DMS 273 treated with DMSO at 0.1 percent for 48 hours (cell line): ENCODE data around the gene NOXA1.
"Not testable (repeated sequence)": the region's sequence is repeated elsewhere in the genome, so short reads cannot be mapped to it uniquely, and the experiment has no call there.

Experiments
- DNase-seq: peaks from one replicate; lab custom pipeline; 2025; lab: John Stamatoyannopoulos, UW

Gene NOXA1

GRCh38 chr9:137439158-137439714 lies 16.0 kb downstream of the NOXA1 start:
- DNase-seq: no peak

DNA sequence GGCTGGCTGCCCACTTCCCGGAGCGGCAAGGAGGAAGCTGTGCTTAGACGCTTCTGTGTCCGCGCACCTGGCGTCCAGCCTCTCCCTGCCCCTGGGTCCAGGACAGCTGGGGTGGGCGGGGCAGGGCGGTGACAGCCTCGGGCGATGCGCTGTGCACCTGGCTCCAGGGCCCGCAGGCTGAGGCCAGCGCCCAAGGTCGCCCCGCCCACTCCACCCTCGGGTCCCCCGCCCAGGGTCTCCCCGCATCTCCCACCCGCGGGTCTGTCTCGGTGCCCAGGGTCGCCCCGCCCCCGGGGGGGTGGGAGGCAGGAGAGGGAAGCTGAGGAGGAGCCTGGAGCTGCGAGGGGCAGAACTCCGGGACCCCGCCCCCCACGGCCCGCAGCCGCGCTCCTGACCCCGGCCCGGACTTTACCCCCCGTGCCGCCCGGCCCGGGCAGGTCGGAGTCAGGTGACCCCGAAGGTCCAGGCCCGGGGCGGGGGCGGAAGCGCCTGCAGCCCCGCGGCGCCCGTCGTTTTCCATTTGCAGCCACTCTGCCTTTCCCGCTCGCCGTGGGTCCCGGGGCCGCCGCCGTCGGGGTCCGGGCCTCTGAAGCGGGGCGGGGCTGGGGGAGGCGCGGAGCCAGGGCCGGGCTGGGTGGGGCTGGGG lies 18.2 kb downstream of the NOXA1 start, which contains the start of gene ENTPD8:
Gene ENTPD8 (minus strand): TSS at position 69 of the 646 bp plus-strand sequence. CDS start 3,072 bp downstream, outside the sequence.
- DNase-seq: no peak

DNA sequence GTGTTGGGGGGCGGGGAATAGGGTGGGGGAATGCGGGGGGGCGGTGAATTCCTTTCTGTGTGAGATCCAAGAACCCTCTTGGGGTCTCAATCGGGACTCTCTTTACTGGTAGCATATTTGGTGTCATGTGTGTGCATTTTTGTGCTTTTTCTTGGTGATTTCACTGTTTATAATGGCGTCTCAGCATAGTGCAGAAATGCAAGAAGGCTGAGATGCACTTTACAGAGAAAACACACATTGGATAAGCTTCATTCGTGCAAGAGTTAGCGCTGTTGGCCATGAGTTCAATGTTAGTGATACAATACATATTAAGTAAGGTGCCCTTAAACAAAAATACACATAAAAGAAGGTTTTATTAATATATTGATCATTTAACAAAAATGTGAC lies 18.7 kb downstream of the NOXA1 start:
- DNase-seq: no peak

DNA sequence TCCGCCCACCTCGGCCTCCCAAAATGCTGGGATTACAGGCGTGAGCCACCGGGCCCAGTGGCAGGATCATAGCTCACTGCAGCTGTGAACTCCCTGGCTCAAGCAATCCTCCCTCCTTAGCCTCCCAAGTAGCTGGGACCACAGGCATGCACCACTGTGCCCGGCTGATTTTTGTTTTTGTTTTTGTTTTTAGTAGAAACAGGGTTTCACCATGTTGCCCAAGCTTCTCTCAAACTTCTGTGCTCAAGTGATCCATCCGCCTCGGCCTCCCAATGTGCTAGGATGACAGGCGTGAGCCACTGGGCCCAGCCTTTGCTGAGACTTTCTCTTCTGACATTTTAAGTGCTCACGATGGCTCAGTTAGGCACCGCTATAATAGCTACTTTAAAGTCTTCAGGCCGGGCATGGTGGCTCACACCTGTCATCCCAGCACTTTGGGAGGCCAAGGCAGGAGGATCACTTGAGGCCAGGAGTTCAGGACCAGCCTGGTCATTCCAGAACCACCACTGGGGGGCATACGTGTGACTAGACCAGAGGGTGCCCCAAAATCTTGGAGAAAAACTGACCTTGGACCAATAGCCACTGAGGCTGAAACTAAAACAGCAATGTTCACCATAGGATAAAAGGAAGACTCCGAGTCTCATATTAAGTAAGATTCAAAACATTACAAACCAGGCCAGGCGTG lies 21.1 kb downstream of the NOXA1 start:
- DNase-seq: no peak

DNA sequence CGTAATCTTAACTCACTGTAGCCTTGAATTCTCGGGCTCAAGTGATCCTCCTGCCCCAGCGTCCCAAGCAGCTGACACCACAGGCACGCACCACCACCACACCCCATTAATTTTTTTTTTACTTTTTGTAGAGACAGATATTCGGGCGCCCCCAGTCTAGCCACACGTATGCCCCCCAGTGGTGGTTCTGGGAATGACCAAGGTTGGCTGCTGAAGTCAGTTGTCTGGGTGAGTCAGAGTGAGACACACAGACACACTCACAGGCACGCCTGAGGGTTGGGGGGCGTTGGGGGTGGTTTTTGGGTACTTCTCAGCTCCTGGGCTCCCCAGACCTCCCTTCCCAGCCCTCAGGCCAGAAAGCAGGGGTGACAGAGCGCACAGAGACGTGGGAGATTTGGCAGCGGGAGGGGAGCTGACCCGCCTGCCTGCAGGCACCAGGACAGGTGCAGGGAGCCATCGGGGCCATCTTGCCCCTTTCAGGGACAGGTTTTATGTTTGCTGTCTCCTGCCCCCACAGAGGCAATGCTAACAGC lies 22.1 kb downstream of the NOXA1 start:
- no peak for DNase-seq

DNA sequence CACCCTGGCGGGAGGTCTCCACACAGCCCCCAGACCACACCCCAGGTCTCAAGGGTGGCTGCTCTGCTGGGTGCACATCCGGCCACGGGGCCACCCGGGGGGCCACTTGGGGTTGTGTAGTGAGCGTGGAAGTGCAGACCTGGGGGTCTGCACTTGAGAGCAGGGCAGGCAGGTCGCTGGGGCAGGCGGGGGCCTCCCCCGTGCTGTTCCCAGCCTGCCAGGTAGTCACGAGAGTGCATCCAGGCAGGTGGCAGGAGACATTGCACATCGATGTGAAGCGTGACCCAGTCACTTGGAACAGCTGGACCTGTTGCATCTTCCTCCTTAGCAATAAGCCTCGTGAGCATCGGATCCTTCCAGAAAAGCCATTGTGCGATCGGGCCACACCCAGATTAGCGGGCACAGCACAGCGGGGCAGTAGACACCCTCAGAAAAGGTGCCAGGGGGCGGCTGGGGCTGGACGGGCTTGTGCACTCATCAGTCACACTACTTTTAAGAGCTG lies 22.8 kb downstream of the NOXA1 start:
- no peak for DNase-seq

GRCh38 chr9:137446851-137447471 lies 23.8 kb downstream of the NOXA1 start:
- DNase-seq: no peak

DNA sequence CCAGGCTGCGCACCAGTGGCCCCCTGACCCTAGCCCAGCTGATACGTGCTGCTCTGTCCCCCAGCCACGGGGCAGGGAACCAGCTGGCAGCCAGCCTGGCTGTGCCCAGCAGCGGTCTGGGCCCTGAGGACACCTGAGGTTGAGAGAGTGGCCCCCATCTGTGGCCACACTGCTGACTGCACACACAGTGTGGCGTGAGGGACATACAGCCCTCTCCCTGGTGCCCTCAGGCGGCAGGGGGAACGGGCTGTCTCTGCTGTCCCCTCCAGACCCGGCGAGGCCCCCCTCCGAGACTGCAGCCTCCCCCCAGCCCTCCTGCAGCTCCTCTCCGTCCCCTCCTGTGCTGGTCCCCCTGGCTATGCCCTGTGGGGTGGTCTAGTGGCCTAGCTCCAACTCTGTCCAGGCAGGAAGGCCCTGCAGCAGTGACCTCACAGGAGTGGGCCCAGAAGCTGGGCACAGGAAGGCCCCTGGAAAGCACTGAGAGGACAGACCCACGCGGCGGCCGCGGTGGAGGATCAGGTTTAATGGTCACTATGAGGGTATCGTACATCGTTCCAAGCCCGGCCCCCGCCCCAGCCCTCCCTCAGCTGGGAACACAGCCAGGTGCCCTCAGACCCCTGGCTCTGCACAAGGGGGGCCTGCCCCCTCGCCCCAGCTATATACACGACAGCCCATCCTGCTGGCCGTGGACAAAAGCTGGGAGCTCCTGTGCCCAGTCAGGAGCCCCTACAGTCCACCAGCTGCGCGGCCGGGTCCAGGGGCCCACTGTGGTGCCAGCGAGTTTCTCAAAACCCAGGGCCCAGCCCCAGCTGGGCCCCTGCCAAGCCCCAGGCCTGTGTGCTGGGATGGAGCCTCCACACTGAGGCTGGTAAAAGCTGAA lies 24.8 kb downstream of the NOXA1 start:
- DNase-seq: no peak

DNA sequence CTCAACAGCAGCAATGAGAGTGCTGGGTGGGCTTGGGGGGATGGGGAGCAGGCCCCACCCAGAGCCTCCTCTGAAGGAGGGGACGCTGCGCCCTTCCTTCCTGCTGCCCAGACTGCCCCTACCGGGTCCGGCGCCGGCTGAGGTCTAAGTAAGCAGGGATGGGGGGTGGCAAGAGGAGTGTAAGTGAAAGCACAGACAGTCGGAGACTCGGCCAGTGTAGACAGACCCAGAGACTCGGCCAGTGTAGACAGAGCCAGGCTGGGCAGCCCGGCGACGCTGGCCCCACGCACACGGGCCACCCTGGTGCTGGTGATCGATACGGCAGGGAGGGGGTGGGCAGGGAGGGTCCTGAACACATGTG lies 25.4 kb downstream of the NOXA1 start:
- DNase-seq: no peak

- DNase-seq: no peak
Measured at GRCh38 chr9:137449081-137449844, 26.1 kb downstream of the NOXA1 start.

- no peak for DNase-seq
Measured at GRCh38 chr9:137449931-137450538, 26.8 kb downstream of the NOXA1 start.

GRCh38 chr9:137450539-137451222 lies 27.5 kb downstream of the NOXA1 start:
- DNase-seq: not testable (repeated sequence)

DNA sequence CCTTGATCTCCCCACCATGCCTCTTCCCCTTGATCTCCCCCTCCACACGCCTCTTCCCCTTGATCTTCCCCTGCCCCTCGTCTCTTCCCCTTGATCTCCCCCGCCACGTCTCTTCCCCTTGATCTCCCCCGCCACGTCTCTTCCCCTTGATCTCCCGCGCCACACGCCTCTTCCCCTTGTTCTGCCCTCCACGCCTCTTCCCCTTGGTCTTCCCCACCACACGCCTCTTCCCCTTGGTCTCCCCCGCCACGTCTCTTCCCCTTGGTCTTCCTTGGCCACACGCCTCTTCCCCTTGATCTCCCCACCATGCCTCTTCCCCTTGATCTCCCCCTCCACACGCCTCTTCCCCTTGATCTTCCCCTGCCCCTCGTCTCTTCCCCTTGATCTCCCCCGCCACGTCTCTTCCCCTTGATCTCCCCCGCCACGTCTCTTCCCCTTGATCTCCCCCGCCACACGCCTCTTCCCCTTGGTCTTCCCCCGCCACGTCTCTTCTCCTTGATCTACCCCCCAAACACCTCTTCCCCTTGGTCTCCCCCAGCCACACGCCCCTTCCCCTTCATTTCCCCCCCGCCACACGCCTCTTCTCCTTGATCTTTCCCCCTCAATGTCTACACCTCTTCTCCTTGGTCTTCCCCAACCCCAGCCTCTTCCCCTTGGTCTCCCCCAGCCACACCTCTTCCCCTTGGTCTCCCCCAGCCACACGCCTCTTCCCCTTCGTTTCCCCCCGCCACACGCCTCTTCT lies 28.2 kb downstream of the NOXA1 start:
- not testable (repeated sequence) for DNase-seq

DNA sequence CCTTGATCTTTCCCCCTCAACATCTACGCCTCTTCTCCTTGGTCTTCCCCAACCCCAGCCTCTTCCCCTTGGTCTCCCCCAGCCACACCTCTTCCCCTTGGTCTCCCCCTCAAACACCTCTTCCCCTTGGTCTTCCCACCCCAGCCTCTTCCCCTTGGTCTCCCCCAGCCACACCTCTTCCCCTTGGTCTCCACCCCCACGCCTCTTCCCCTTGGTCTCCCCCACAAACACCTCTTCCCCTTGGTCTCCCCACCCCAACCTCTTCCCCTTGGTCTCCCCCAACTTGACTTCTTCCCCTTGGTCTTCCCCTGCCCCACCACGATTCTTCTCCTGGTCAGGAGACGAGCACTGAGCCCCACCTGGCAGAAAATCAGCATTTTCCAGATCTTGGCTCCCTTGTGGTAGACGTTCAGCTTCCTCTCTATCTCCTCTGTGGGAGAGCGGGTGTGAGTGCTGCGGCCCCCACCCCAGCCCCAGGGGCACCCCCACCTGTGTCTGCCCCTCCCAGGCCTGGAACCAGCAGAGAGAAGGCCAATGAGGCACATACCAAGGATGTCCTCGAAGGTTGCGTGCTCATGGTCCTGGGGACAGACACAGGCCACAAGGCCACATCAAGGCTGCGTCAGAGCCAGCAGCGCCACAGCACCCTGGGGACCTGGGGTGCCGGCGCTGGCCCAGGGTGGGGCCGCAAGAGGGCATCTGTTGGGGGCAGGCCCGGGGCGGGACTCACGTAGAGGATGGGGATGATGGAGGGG lies 29.0 kb downstream of the NOXA1 start:
- DNase-seq: no peak

- no peak for DNase-seq
Measured at GRCh38 chr9:137452761-137453642, 29.8 kb downstream of the NOXA1 start.

- no peak for DNase-seq
Measured at GRCh38 chr9:137453643-137454081, 30.5 kb downstream of the NOXA1 start.

GRCh38 chr9:137454145-137454596 lies 31.0 kb downstream of the NOXA1 start:
- no peak for DNase-seq
